Natural killer cell (primary cell): Measurements from ENCODE around the gene ADAP1. TPM values are rescaled to one million over a fixed set of nuclear protein-coding genes. Genes with fewer than 3 reads are reported as not detected.

Source experiments
- ATAC-seq, 3 donors: fragments of 150-1000 bp in 2 of 3; fragments of 200-7000 bp in 1 of 3; cut with Tn5 transposase; 1 replicate in 1 of 3; 2 replicates in 2 of 3; pipeline ENCODE4 v1.10.0; 2021; ENCODE audit warnings: mild to moderate bottlenecking in 2 of 3, moderate library complexity in 2 of 3
- DNase-seq, 2 donors: peaks; one replicate each; pipeline versions ENCODE4 v3.0.0 to v3.0.0-alpha.2; 2013 to 2021; ENCODE audit warnings: mixed read lengths in 1 of 2
- H3K27ac ChIP-seq: one replicate; pipeline ENCODE4 v1.5.1; 2013; ENCODE audit warnings: mild to moderate bottlenecking, low read length
- H3K27me3 ChIP-seq: one replicate; pipeline ENCODE4 v1.6.1; 2013; ENCODE audit warnings: low read length; ENCODE audit not compliant: control insufficient read depth, insufficient read depth
- H3K36me3 ChIP-seq: one replicate; pipeline ENCODE4 v1.6.1; 2013; ENCODE audit warnings: low read length; ENCODE audit not compliant: control insufficient read depth, insufficient read depth
- H3K4me1 ChIP-seq: one replicate; pipeline ENCODE4 v1.6.1; 2013; ENCODE audit warnings: low read length; ENCODE audit not compliant: control insufficient read depth, insufficient read depth
- H3K4me3 ChIP-seq: one replicate; pipeline ENCODE4 v1.5.1; 2013; ENCODE audit warnings: low read length
- H3K9me3 ChIP-seq: one replicate; pipeline ENCODE4 v1.6.1; 2013; ENCODE audit warnings: low read length; ENCODE audit not compliant: control insufficient read depth, insufficient read depth
- H3K27ac Mint-ChIP-seq, 2 donors: one replicate each; pipeline ENCODE4 v1.8.0; 2022; ENCODE audit warnings: mild to moderate bottlenecking in 2 of 2, mixed read lengths in 2 of 2, moderate library complexity in 1 of 2
- H3K27me3 Mint-ChIP-seq, 2 donors: one replicate each; pipeline ENCODE4 v1.8.0; 2022; ENCODE audit warnings: low read depth in 2 of 2, mixed read lengths in 2 of 2
- H3K36me3 Mint-ChIP-seq: one replicate; pipeline ENCODE4 v1.8.0; 2022; ENCODE audit warnings: mixed read lengths
- H3K4me1 Mint-ChIP-seq, 2 donors: one replicate each; pipeline ENCODE4 v1.8.0; 2022; ENCODE audit warnings: mixed read lengths in 2 of 2
- H3K4me3 Mint-ChIP-seq: one replicate; pipeline ENCODE4 v1.8.0; 2022; ENCODE audit warnings: mild to moderate bottlenecking, moderate library complexity, mixed read lengths
- H3K9me3 Mint-ChIP-seq, 2 donors: one replicate each; pipeline ENCODE4 v1.8.0; 2022; ENCODE audit warnings: mixed read lengths in 2 of 2
- WGBS: methylation state at CpG from one replicate; pipeline ENCODE4 v1.1.7; 2013; ENCODE audit warnings: missing lambda C conversion rate; ENCODE audit not compliant: insufficient coverage; 5-methylcytosine and 5-hydroxymethylcytosine counted together
- intact Hi-C: fragments of 100-400 bp; cut with micrococcal nuclease; formaldehyde crosslinking; loops from one replicate; pipeline ENCODE4 v1.14.2; 2022
- total RNA-seq, 4 donors: library from RNA; stranded (reverse); fragments of 120-200 nt in 1 of 4; gene quantifications; one replicate each; pipeline versions ENCODE4 v1.2.3 to v1.2.4, GENCODE V29; 2013 to 2022
- TF ChIP-seq, protein P1 (sequence below): fragments of 200-600 bp; IDR thresholded peaks from one replicate; pipeline ENCODE4 v1.8.0; 2022; ENCODE audit warnings: antibody characterized with exemption

Gene ADAP1
- total RNA-seq, 3 donors from 2014 or later (not counting 1 experiment from before 2014, with no cell fraction given), result 87.2 to 117 (median 89.2) TPM

DNA sequence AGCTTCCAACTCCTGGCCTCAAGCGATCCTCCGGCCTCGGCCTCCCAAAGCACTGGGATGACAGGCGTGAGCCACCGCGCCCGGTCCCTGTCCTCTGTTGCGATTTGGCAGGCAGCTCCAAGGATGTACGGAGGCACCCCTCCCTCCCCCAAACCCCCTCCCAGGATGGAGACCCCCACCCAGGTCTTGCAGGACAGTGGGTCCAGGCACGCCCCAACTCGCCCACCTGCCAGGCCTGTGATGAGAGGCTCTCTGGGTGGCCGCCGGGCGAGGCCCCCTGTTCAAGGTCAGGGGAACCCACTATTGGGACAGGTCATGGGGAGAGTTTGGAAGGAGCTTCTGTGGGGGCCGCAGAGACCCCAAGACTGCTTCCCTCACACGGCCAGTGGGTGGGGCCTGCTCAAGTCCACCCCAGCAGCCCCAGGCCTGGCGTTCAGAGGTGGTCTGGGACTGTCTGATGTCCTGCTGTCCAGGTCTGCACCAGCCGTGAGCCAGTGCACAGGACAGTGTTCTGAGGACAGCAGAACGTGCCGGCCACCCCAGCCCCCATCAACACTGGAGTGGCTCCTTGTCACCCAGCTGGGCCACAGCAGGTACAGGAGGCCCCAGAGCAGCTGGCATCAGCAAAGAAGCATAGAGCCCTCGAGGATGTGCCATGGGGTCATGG, 2.5 kb downstream of the ADAP1 start:
- no peak overlapping the region for H3K4me3 ChIP-seq
- H3K4me3 Mint-ChIP-seq, result peak overlapping the region; percentile 73
- H3K27me3 ChIP-seq, result no peaks in the 10 kb centered on the region
- peaks cover 19 to 40% of the 10 kb centered on the region in 2 donors for H3K4me1 Mint-ChIP-seq
- DNase-seq (no peak), ATAC-seq (no peak)
- no peaks in the 10 kb centered on the region for H3K9me3 ChIP-seq
- intact Hi-C loops, result no loop called here
- H3K36me3 ChIP-seq, result peaks cover 2% of the 10 kb centered on the region
- TF ChIP-seq, protein P1, sequence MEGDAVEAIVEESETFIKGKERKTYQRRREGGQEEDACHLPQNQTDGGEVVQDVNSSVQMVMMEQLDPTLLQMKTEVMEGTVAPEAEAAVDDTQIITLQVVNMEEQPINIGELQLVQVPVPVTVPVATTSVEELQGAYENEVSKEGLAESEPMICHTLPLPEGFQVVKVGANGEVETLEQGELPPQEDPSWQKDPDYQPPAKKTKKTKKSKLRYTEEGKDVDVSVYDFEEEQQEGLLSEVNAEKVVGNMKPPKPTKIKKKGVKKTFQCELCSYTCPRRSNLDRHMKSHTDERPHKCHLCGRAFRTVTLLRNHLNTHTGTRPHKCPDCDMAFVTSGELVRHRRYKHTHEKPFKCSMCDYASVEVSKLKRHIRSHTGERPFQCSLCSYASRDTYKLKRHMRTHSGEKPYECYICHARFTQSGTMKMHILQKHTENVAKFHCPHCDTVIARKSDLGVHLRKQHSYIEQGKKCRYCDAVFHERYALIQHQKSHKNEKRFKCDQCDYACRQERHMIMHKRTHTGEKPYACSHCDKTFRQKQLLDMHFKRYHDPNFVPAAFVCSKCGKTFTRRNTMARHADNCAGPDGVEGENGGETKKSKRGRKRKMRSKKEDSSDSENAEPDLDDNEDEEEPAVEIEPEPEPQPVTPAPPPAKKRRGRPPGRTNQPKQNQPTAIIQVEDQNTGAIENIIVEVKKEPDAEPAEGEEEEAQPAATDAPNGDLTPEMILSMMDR, result no peak
- H3K27me3 Mint-ChIP-seq, result no peaks in the 10 kb centered on the region
- WGBS, result 96% methylated on average over 21 of the region's 21 CpGs
- peak overlapping the region; percentile 31 to 59 for H3K27ac Mint-ChIP-seq
- no peaks in the 10 kb centered on the region for H3K36me3 Mint-ChIP-seq
- H3K9me3 Mint-ChIP-seq, result no peaks in the 10 kb centered on the region
- H3K27ac ChIP-seq, result no peak overlapping the region
- H3K4me1 ChIP-seq, result peaks cover 50% of the 10 kb centered on the region

DNA sequence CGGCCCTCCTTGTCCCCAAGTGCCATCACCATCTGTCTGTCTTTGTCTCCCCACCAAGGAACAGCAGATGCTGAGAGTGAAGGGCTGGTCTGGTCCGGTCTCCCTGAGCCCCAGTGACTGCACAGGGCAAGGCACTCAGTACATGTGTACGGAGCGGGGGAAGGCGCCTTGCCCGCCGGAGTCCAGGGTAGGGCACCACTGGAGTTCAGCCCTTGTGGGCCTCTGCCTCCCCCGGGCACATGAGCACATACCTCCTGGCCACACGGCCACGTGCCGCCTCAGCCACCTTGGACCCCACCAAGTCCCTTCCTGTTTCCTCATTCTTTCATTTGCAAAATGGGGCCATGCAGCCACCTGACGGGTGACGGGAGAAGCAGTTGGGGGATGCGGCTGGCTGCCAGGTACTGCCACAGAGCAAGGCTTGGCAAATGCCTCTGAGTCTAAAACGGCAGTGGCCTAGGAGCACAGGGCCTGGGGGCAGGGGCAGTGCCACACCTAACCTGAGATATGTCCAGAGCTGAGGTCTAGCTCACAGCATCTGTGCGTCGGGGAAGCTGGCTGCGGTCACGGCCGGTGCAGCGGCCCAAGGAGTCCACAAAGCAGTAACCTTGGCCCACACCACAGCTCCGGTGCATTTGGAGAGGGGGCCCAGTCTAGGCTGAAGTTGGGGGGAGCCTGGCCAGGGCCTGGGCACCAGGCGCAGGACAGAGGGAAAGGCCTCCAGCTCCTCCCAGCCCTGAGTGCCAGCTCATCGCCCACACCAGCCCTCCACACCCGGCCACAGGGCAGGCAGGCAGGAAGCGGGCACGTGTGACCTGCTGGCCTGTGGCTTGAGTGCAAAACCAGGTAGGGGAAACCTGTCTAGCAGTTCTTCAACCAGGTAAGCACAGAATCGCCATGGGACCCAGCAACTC, 5.2 kb downstream of the ADAP1 start:
- ATAC-seq, result peak in 2 of 3 donors; percentile 8 to 16
- peaks cover 19 to 40% of the 10 kb centered on the region in 2 donors for H3K4me1 Mint-ChIP-seq
- peak overlapping the region; percentile 71 to 83 for H3K27ac Mint-ChIP-seq
- Histone ChIP-seq H3K27me3 (no peaks in the 10 kb centered on the region), H3K4me1 (peaks cover 47% of the 10 kb centered on the region), H3K9me3 (no peaks in the 10 kb centered on the region), H3K4me3 (no peak overlapping the region), H3K36me3 (peaks cover 4% of the 10 kb centered on the region), H3K27ac (peak overlapping the region; percentile 15)
- intact Hi-C loops, result no loop called here
- no peak for DNase-seq
- no peaks in the 10 kb centered on the region for H3K36me3 Mint-ChIP-seq
- H3K27me3 Mint-ChIP-seq, result no peaks in the 10 kb centered on the region
- WGBS, result 69% methylated on average over 28 of the region's 28 CpGs
- no peaks in the 10 kb centered on the region for H3K9me3 Mint-ChIP-seq
- TF ChIP-seq, protein P1, result no peak
- H3K4me3 Mint-ChIP-seq, result peak overlapping the region; percentile 42

DNA sequence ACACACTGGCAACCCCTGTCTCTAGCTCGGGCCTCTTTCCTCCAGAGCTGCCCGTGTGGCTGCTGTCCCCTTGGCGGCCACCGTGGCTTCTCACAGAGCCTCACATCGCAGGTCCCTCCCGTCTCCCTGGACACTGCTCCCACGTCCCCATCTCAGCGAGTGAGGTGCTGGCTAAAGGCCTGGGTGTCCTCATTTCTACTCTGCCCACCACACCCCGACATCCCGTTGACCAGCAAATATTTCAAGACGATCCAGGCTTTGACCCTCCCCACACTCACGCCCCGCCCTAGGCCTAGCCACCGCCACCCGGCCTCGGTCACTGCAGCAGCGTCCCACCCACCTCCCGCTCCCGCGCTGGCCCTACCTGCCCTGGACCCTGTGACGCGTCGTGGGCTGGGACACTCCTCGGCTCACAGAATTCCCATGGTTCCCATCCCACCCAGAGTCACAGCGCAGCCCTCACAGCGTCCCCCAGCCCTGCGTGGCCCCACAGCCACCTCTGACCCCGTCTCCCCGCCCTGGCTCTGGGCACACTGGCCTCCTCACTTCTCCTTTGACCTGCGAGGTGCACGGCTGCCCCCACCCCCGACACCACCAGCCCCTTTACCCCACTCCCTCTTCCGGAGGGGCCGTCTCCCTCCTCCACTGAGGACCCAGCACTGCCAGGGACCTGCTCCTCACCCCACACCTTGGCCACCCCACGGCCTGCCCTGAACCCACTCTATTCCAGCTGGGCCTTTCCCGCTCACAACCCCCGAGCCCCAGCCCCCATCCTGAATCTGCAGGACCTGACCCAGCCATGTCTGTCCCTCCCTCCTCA, 6.9 kb downstream of the ADAP1 start:
- DNase-seq (no peak), ATAC-seq (no peak)
- Histone ChIP-seq H3K27ac (no peak overlapping the region), H3K27me3 (no peaks in the 10 kb centered on the region), H3K4me3 (no peak overlapping the region), H3K4me1 (peaks cover 36% of the 10 kb centered on the region), H3K36me3 (peaks cover 4% of the 10 kb centered on the region), H3K9me3 (no peaks in the 10 kb centered on the region)
- intact Hi-C loops, result no loop called here
- Mint-ChIP-seq H3K9me3 (no peaks in the 10 kb centered on the region), H3K4me1 (peaks cover 18 to 38% of the 10 kb centered on the region in 2 donors), H3K27ac (peak overlapping the region in 1 of 2 donors; percentile 14), H3K4me3 (no peak overlapping the region), H3K27me3 (no peaks in the 10 kb centered on the region), H3K36me3 (no peaks in the 10 kb centered on the region)
- TF ChIP-seq, protein P1, result no peak
- 92% methylated on average over 37 of the region's 37 CpGs for WGBS
